Mucosa of descending colon (tissue), 3 donors: ENCODE measurements around the gene MBD1. TPM values are rescaled to one million over a fixed set of nuclear protein-coding genes. Genes with fewer than 3 reads are reported as not detected.

Experiments
- ATAC-seq: fragments of 200-7000 bp; cut with Tn5 transposase; one replicate; pipeline ENCODE4 v1.9.1; 2020; ENCODE audit warnings: mild to moderate bottlenecking, moderate library complexity
- DNase-seq, 3 donors: peaks; one replicate each; pipeline ENCODE4 v3.0.0-alpha.2; 2020
- H3K36me3 ChIP-seq: fragments of 200-600 bp; one replicate; pipeline ENCODE4 v1.8.0; 2021; ENCODE audit warnings: low read depth, mild to moderate bottlenecking
- H3K4me1 ChIP-seq: fragments of 200-600 bp; one replicate; pipeline ENCODE4 v1.8.0; 2021; ENCODE audit warnings: low read depth, mild to moderate bottlenecking
- H3K4me3 ChIP-seq: fragments of 200-600 bp; one replicate; pipeline ENCODE4 v1.8.0; 2021; ENCODE audit warnings: mild to moderate bottlenecking
- H3K9me3 ChIP-seq: fragments of 200-600 bp; one replicate; pipeline ENCODE4 v1.8.0; 2021; ENCODE audit warnings: mild to moderate bottlenecking
- intact Hi-C, 2 donors: fragments of 100-400 bp; cut with DNase I in 1 of 2; cut with micrococcal nuclease in 1 of 2; formaldehyde crosslinking; loops; one replicate each; pipeline versions ENCODE4 v1.11.0 to v1.11.1; 2022; cut with DNase I, micrococcal nuclease
- total RNA-seq, 3 donors: library from RNA; stranded (reverse); fragmentation: NEBNext Ultra II Directional in 2 of 3; extraction: Animal tissue kit (Norgen Biotek cat#: 25700) in 2 of 3; gene quantifications; one replicate each; pipeline versions ENCODE4 v1.2.1 to v1.2.4, GENCODE V29; 2021 to 2023
- TF ChIP-seq, protein P1 (sequence below): fragments of 200-600 bp; IDR thresholded peaks from one replicate; pipeline ENCODE4 v1.8.0; 2022; ENCODE audit warnings: antibody characterized with exemption, mild to moderate bottlenecking
- donor health status: DM: no; HTN: no; CAD: no; lungs with moderate emphysema.
- donor health status: DM: no; HTN: no; CAD: no.
- donor health status: DM: no; HTN: yes; CAD: no.

The MBD1 gene
- total RNA-seq, 3 donors from 2014 or later: 71.4 to 90.2 (median 75.1) TPM

DNA sequence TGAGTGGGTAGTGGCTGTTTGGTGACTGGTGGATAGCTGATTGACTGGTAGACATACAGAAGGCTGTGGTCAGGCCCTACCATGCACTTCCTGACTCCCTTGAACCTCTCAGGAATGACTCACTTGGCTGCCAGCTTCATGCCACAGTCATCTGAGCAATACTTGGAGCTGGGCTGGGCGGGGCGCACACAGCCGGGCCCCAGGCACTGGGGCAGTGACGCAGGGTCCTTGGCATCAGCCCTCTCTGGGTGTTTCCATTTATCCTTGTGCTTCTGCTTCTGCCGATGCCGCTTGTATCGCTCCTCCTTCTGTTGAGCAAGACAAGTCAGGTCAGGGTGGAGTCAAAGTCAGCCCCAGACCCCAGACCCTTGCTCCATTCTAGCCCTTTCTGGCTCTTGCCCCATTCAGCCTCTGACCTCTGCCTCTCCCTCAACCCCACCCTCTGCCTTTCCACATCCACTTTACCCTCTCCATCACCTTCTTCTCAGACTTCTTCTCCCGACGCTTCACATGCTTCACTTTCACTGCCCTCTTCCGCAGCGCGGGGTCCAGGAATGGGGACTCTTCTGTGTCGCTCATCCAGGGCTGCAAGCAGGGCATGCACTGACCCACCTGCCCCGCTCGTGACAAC lies 3.0 kb upstream of the MBD1 start:
- intact Hi-C loops: no loop called here
- Histone ChIP-seq H3K4me3 (no peak overlapping the region), H3K36me3 (peaks cover 8% of the 10 kb centered on the region), H3K4me1 (peaks cover 21% of the 10 kb centered on the region), H3K9me3 (no peaks in the 10 kb centered on the region)
- ATAC-seq: no peak
- DNase-seq: peak in 1 of 3 donors; percentile 42
- TF ChIP-seq, protein P1, sequence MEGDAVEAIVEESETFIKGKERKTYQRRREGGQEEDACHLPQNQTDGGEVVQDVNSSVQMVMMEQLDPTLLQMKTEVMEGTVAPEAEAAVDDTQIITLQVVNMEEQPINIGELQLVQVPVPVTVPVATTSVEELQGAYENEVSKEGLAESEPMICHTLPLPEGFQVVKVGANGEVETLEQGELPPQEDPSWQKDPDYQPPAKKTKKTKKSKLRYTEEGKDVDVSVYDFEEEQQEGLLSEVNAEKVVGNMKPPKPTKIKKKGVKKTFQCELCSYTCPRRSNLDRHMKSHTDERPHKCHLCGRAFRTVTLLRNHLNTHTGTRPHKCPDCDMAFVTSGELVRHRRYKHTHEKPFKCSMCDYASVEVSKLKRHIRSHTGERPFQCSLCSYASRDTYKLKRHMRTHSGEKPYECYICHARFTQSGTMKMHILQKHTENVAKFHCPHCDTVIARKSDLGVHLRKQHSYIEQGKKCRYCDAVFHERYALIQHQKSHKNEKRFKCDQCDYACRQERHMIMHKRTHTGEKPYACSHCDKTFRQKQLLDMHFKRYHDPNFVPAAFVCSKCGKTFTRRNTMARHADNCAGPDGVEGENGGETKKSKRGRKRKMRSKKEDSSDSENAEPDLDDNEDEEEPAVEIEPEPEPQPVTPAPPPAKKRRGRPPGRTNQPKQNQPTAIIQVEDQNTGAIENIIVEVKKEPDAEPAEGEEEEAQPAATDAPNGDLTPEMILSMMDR: no peak

DNA sequence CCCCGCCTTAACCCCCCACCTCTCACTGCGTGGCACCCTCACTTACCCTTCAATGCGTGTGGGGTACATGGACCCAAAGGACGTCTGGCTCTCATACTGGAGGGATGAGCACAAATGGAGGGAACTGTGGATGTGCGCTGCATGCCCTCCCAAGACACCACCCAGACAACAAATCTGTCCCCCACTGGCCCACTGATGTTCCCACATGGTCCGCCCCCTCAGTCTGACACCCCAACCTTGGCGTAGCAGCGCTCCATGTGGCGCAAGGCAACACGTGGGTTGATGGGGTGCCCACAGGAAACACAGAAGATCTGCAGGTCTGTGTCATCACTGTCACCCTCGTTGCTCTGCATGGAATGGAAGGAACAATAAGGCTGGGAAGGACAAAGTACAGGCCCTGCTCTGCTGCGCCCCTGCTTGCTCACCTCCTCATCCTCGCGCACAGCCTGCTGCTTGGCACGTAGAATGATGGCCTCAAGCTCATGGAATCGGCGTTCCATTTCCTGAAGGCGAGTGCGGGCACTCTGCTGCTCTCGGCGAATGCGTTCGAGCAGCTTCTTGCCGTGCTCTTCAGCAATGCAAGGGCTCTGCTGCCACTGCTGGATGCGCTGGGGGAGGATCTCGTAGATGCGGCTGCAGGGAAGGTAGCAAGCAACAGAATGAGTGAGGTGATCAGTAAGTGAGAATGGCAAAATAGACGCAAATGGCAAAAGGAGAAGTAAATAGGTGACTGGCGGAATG lies 2.3 kb upstream of the MBD1 start:
- ATAC-seq: no peak
- TF ChIP-seq, protein P1: no peak
- no peak overlapping the region for H3K4me3 ChIP-seq
- peaks cover 25% of the 10 kb centered on the region for H3K4me1 ChIP-seq
- intact Hi-C loops: no loop called here
- H3K36me3 ChIP-seq: peaks cover 8% of the 10 kb centered on the region
- DNase-seq: peak in 1 of 3 donors; percentile 45
- no peaks in the 10 kb centered on the region for H3K9me3 ChIP-seq

DNA sequence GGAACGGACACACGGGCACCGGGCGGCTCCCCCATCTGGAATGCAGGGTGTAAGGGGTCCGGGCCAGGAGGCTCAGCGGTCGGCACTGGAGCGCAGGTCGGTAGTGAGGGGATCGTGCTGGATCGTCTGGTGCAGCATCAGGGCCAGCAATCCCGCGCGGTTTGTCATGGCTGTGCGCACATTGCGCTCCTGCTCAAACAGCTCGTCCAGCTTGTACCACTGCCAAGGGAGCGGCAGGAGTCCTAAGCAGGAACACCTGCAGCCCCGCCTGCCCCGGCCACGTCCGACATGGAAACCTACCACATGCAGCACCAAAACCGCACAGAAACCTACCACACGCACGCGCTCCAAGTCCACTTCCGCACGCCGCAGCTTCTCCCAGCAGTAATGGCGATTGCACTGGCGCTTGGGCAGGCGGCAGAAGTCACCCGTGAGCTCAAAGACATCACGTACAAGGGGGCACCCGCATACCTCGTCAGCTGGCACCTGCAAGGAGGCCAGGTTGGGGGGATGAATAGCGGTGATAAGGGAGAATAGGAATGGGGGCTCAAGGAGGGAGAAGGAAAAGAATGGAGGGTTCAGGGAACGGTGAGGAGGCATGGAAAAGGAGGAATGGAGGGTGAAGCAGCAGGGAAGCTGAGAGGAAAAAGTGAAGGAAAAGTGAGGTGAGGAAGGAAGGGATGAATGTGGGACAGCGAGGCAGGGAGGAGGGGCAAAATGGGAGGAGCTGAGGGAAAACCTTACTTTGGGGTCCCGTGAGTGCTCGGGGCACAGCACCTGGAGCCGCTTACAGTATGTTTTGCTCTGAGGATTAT lies 1.4 kb upstream of the MBD1 start:
- no peak overlapping the region for H3K4me3 ChIP-seq
- TF ChIP-seq, protein P1: no peak
- H3K36me3 ChIP-seq: peaks cover 8% of the 10 kb centered on the region
- intact Hi-C loops: no loop called here
- no peak for ATAC-seq
- DNase-seq: peak in 2 of 3 donors; percentile 34 to 72
- H3K4me1 ChIP-seq: peaks cover 26% of the 10 kb centered on the region
- no peaks in the 10 kb centered on the region for H3K9me3 ChIP-seq

DNA sequence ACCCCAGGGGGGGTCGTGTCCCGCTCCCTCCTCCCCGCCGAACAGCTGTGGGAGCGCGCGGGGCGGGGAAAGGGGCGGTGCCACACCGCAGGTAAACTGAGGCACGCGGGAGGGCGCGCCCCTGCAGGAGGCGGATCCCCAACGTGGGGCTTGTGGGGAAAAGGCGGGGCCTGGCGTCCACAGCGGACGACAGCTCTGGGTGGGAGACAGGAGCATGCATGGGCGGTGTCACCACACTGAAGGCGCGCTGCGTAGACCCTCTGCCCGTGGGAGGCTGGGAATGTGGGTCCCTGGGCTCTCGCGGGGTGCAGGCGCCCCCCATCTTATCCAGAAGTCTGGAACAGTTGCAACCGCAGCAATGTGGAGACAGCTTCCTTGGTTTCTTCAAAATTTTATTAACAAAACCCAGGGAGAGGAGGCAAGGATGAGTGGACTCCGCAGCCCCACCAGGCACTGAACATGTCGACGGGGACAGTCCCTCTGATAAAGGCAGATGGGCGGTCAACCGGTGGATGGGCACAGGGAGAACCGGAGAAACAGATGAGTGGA lies 723 bp upstream of the MBD1 start:
- TF ChIP-seq, protein P1: no peak
- H3K9me3 ChIP-seq: no peaks in the 10 kb centered on the region
- intact Hi-C loops: no loop called here
- ATAC-seq (no peak), DNase-seq (no peak)
- peak overlapping the region; percentile 92 for H3K4me3 ChIP-seq
- H3K36me3 ChIP-seq: peaks cover 8% of the 10 kb centered on the region
- peaks cover 26% of the 10 kb centered on the region for H3K4me1 ChIP-seq

DNA sequence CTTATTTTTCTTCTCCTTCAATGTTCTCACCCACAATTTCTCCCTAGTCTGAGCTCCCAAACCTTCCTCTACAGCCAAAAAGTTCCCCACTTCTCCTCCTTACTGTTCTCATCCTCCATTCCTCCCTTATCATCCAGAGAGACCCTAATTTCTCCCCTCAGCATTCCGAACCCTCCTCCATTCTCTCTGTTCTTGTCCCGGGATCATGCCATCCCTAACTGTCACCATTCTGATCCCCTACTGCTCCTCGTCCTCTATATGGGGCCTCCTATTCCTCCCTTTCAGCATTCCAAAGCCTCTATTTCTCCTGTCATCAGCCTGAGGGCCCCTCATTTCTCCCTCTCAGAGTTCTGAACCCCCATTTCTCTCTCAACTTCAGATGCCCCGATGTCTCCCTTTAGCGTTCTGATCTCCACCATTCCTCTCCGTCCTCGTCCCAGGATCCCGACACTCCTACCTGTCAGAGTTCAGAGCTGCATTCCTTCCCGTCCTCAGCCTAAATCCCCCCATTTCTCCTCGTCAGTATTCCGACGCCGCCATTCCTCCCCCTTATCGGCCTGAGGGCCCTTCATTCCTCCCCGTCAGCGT lies 522 bp downstream of the MBD1 start:
- H3K36me3 ChIP-seq: peaks cover 8% of the 10 kb centered on the region
- H3K9me3 ChIP-seq: no peaks in the 10 kb centered on the region
- intact Hi-C loops: no loop called here
- ATAC-seq (no peak), DNase-seq (no peak)
- H3K4me3 ChIP-seq: peak overlapping the region; percentile 92
- peaks cover 26% of the 10 kb centered on the region for H3K4me1 ChIP-seq
- TF ChIP-seq, protein P1: no peak
